GM13977 (cell line): ENCODE measurements around the gene TTC9B.

Experiments used
- DNase-seq: peaks from one replicate; pipeline ENCODE4 v3.0.0; 2012; ENCODE audit warnings: low spot score
- CTCF ChIP-seq: IDR thresholded peaks from 2 replicates; pipeline ENCODE4 v1.5.1; 2012; ENCODE audit warnings: mild to moderate bottlenecking, control low read depth; ENCODE audit not compliant: insufficient read depth; ENCODE audit errors: extremely low read depth, missing control alignments
- in situ Hi-C: fragments of 300-500 bp; cut with MboI; formaldehyde crosslinking; loops from one replicate; pipeline ENCODE4 v1.12.0; 2022; ENCODE audit warnings: low sequenced_read_pairs, low pct_unique_long_range_greater_than_20kb, mixed read lengths, inconsistent platforms; ENCODE audit not compliant: unreplicated experiment

TTC9B gene

DNA sequence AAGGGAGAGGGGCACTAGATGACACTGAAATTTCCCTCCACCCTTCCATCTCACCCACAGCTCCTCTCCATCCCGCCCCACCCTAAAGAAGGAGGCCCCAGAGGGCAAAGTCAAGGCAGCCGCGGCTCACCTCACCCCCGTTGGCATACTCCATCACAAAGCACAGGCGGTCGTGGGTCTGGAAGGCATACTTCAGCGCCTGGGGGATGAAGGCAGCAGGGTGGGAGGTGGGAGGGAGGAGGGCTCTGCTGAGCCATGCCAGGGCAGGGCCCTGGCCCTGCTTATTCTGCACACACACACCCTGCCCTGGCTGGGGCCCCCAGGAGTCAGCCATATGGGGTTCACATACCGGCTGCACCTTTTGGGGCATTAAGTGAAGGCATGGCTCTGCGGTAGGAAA is 20.6 kb upstream of the TTC9B start:
- TF ChIP-seq CTCF = no peak
- DNase-seq = no peak
- in situ Hi-C loops = no loop called here

- TF ChIP-seq CTCF = no peak
- in situ Hi-C loops = no loop called here
- DNase-seq = no peak
These were observed 19.6 kb upstream of the TTC9B start for GRCh38 chr19:40237791-40238190.

DNA sequence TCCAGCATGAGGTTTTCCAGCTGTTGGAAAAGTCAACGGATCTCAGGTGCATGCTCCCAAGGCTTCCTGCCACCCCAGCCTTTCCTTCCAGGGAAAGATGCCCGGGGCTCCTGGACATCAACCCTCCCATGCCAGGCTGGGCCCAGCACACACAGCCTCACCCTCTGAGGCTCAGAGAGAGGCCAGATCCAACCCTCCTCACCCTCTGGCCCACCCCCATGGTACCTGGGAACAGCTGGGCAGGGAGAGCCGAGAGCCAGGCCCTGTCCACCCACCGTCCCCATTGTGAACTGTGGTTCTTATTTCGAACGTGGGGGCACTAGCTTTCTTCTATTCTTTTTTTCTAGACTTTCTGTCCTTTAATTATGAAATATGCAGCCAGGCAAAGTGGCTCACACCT is 18.2 kb upstream of the TTC9B start:
- in situ Hi-C loops = no loop called here
- no peak for TF ChIP-seq CTCF
- no peak for DNase-seq

GRCh38 chr19:40236026-40236355 is 17.8 kb upstream of the TTC9B start:
- TF ChIP-seq CTCF = no peak
- in situ Hi-C loops = no loop called here
- no peak for DNase-seq

GRCh38 chr19:40235238-40236025 is 17.2 kb upstream of the TTC9B start:
- no peak for DNase-seq
- in situ Hi-C loops = no loop called here
- TF ChIP-seq CTCF = peak; percentile 25

DNA sequence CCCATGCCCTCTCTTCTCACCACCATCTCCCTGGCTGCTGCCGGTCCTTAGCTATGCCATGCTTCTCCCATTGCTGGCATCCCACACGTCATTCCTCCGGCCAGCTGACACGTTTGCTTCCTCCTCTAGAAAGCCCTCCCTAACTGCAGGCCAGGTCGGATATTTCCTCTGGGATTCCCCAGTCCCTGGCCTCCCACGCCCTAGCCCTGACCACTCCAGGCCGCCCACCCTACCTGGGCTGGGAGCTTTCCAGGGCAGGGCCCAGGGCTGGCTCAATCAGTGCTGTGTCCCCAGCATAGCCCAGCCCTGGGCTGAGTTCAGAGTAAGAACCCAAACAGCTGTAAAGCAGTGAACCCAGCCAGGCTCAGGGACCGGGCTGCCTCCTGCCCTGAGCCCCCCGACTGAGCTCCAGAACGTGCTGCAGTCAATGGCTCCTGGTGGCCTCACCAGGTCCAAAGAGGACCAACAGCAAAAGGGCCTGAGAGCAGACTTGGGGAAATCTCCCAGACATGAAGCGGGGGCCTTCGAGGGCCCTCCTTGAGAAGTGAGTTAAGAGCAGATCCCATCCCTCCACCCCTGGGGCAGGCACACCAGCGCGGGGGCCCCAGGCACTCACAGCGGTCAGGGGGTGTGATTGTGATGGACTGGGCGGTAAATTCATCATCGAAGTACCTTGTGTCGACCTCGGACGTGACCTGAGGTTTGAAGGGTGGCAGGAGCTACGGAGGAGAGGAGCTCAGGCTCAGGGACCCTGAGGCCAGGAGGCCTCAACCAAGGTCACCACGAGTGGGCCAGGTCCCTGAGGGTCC is 16.4 kb upstream of the TTC9B start:
- no peak for TF ChIP-seq CTCF
- DNase-seq = no peak
- in situ Hi-C loops = no loop called here
